Suppressor macrophage (primary cell): Measurements from ENCODE around the gene TNFRSF8.

Experiments
- DNase-seq, 4 experiments: peaks; one replicate each; pipeline ENCODE4 v3.0.0-alpha.2; 2020 to 2022
- total RNA-seq, 17 experiments: gene quantifications; one replicate each; lab custom pipeline; 2026; ENCODE audit warnings: mixed read lengths in 6 of 17, inconsistent platforms in 3 of 17; lab: John Stamatoyannopoulos, UW

The TNFRSF8 gene
- total RNA-seq = 0.33 to 7.6 (median 2.3) reads per million in 17 experiments

GRCh38 chr1:12063141-12064072 lies at the start of gene TNFRSF8:
Gene TNFRSF8, plus strand, starts transcription at chr1:12063303. Its CDS starts 296 bp downstream, at chr1:12063599.
- peak in 2 of 4 experiments; percentile 11 to 27 for DNase-seq

GRCh38 chr1:12014141-12014991 lies 48.7 kb upstream of the TNFRSF8 start:
- DNase-seq = no peak

- no peak for DNase-seq
These were observed 48.1 kb upstream of the TNFRSF8 start for GRCh38 chr1:12015001-12015491.

GRCh38 chr1:12015499-12015898 lies 47.6 kb upstream of the TNFRSF8 start:
- DNase-seq = no peak

- DNase-seq = no peak
These were observed 46.9 kb upstream of the TNFRSF8 start for GRCh38 chr1:12016182-12016581.

- peak; percentile 74 to 87 (median 86) for DNase-seq
These were observed 43.1 kb upstream of the TNFRSF8 start for GRCh38 chr1:12019858-12020509.

- DNase-seq = no peak
These were observed 41.5 kb upstream of the TNFRSF8 start for GRCh38 chr1:12021616-12022015.

- no peak for DNase-seq
These were observed 41.1 kb upstream of the TNFRSF8 start for GRCh38 chr1:12022036-12022435.

- DNase-seq = no peak
These were observed 36.5 kb upstream of the TNFRSF8 start for GRCh38 chr1:12026586-12026985.

GRCh38 chr1:12028248-12028647 lies 34.9 kb upstream of the TNFRSF8 start:
- DNase-seq = no peak

- DNase-seq = no peak
These were observed 34.1 kb upstream of the TNFRSF8 start for GRCh38 chr1:12028957-12029511.

GRCh38 chr1:12029720-12030339 lies 33.3 kb upstream of the TNFRSF8 start:
- DNase-seq = no peak

GRCh38 chr1:12031039-12031980 lies 31.8 kb upstream of the TNFRSF8 start:
- DNase-seq = peak; percentile 53 to 72 (median 58)

GRCh38 chr1:12032161-12032621 lies 30.9 kb upstream of the TNFRSF8 start:
- DNase-seq = peak in 1 of 4 experiments; percentile 42

GRCh38 chr1:12033441-12033840 lies 29.7 kb upstream of the TNFRSF8 start:
- DNase-seq = peak in 3 of 4 experiments; percentile 46 to 64 (median 63)

- no peak for DNase-seq
These were observed 28.7 kb upstream of the TNFRSF8 start for GRCh38 chr1:12034381-12034801.

- peak in 3 of 4 experiments; percentile 41 to 46 (median 43) for DNase-seq
These were observed 27.8 kb upstream of the TNFRSF8 start for GRCh38 chr1:12035312-12035711.

GRCh38 chr1:12037486-12038355 lies 25.4 kb upstream of the TNFRSF8 start:
- no peak for DNase-seq
